GM12892 (cell line): Measurements from ENCODE around the gene UFC1.

Experiments
- POLR2A ChIP-seq: IDR thresholded peaks from 2 replicates; pipeline ENCODE4 v1.6.1; 2011; ENCODE audit warnings: low read depth, low read length, control low read depth
- TAF1 ChIP-seq: IDR thresholded peaks from 2 replicates; pipeline ENCODE4 v1.6.1; 2011; ENCODE audit warnings: low read depth, mild to moderate bottlenecking, control low read depth, low read length, borderline replicate concordance

DNA sequence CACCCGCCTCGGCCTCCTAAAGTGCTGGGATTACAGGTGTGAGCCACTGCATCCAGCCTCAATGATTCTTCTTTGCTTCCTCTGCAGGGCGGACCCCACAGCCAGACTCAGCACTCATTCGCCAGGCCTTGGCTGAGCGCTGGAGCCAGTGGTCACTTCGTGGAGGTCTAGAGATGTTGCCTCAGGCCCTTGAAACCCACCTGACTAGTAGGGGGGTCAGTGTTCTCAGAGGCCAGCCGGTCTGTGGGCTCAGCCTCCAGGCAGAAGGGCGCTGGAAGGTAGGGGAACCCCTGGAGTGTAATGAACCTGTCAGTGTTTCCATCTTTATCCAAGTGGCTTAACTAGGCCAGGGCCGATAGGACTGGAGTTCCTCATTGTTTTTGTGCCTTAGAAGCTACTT lies 15.1 kb downstream of the UFC1 start:
- TF ChIP-seq POLR2A (no peak), TAF1 (no peak)
